ENCODE measurements around the gene PSMB5.

PSMB5 gene

GRCh38 chr14:23033801-23034497 lies 751 bp downstream of the PSMB5 start:
- Histone ChIP-seq H3K27me3 (ENCODE audit: insufficient read depth, low read length, poor library complexity) (no peaks in the 10 kb centered on the region), H3K4ac (ENCODE audit: low read depth, low read length) (peak overlapping the region; percentile 99), H2BK120ac (ENCODE audit: low read depth, low read length) (peak overlapping the region; percentile 68), H3K56ac (ENCODE audit: low read length) (peak overlapping the region; percentile 98), H3K23ac (ENCODE audit: low read length) (peak overlapping the region; percentile 66), H3K27ac (ENCODE audit: low read depth, low read length) (peak overlapping the region; percentile 54), H2AK5ac (ENCODE audit: low read length) (peak overlapping the region; percentile 90), H3K79me1 (ENCODE audit: low read length) (peaks cover 10% of the 10 kb centered on the region), H2BK5ac (ENCODE audit: low read length) (peak overlapping the region; percentile 93), H3K79me2 (ENCODE audit: control insufficient read depth, insufficient read depth, low read length) (peaks cover 23% of the 10 kb centered on the region), H3K36me3 (ENCODE audit: control insufficient read depth, insufficient read depth, low read length) (peaks cover 7% of the 10 kb centered on the region), H4K5ac (ENCODE audit: low read length) (no peak overlapping the region), H4K8ac (ENCODE audit: low read depth, low read length) (peak overlapping the region; percentile 90), H3K18ac (ENCODE audit: low read length) (peak overlapping the region; percentile 97), H3K4me3 (ENCODE audit: low read length) (peak overlapping the region; percentile 94), H2BK15ac (replicated peaks; ENCODE audit: low read depth) (no peak overlapping the region), H3K4me2 (ENCODE audit: low read length) (peak overlapping the region; percentile 96), H3K9ac (ENCODE audit: low read length) (peak overlapping the region; percentile 99), H3K4me1 (ENCODE audit: control insufficient read depth, low read depth, low read length) (peaks cover 2% of the 10 kb centered on the region)
- DNase-seq: no peak
- 100% methylated on average over 1 of the region's 17 CpGs for WGBS (ENCODE audit: extremely low coverage, insufficient coverage, low lambda C conversion rate)

- Histone ChIP-seq H2BK5ac (ENCODE audit: low read length) (no peak overlapping the region), H2BK15ac (replicated peaks; ENCODE audit: low read depth) (no peak overlapping the region), H3K56ac (ENCODE audit: low read length) (peak overlapping the region; percentile 98), H2BK120ac (ENCODE audit: low read depth, low read length) (no peak overlapping the region), H3K79me2 (ENCODE audit: control insufficient read depth, insufficient read depth, low read length) (peaks cover 26% of the 10 kb centered on the region), H2AK5ac (ENCODE audit: low read length) (no peak overlapping the region), H3K27ac (ENCODE audit: low read depth, low read length) (no peak overlapping the region), H3K4me2 (ENCODE audit: low read length) (peak overlapping the region; percentile 96), H3K36me3 (ENCODE audit: control insufficient read depth, insufficient read depth, low read length) (peaks cover 10% of the 10 kb centered on the region), H3K18ac (ENCODE audit: low read length) (no peak overlapping the region), H3K23ac (ENCODE audit: low read length) (no peak overlapping the region), H3K4me3 (ENCODE audit: low read length) (no peak overlapping the region), H4K8ac (ENCODE audit: low read depth, low read length) (no peak overlapping the region), H3K4me1 (ENCODE audit: control insufficient read depth, low read depth, low read length) (peaks cover 2% of the 10 kb centered on the region), H3K9ac (ENCODE audit: low read length) (peak overlapping the region; percentile 99), H3K4ac (ENCODE audit: low read depth, low read length) (no peak overlapping the region), H3K79me1 (ENCODE audit: low read length) (peaks cover 14% of the 10 kb centered on the region), H3K27me3 (ENCODE audit: insufficient read depth, low read length, poor library complexity) (no peaks in the 10 kb centered on the region), H4K5ac (ENCODE audit: low read length) (no peak overlapping the region)
- no peak for DNase-seq
- whole genome bisulfite sequencing (ENCODE audit: extremely low coverage, insufficient coverage, low lambda C conversion rate): no CpG with 5 or more reads among the region's 10 CpGs
These were observed 1.4 kb downstream of the PSMB5 start for GRCh38 chr14:23033251-23033727.

- H3K56ac ChIP-seq (ENCODE audit: low read length): no peak overlapping the region
- no peak for DNase-seq
- H3K18ac ChIP-seq (ENCODE audit: low read length): no peak overlapping the region
- no peak overlapping the region for H3K27ac ChIP-seq (ENCODE audit: low read depth, low read length)
- H3K79me2 ChIP-seq (ENCODE audit: control insufficient read depth, insufficient read depth, low read length): peaks cover 28% of the 10 kb centered on the region
- H4K8ac ChIP-seq (ENCODE audit: low read depth, low read length): no peak overlapping the region
- H3K9ac ChIP-seq (ENCODE audit: low read length): no peak overlapping the region
- peaks cover 14% of the 10 kb centered on the region for H3K79me1 ChIP-seq (ENCODE audit: low read length)
- peaks cover 11% of the 10 kb centered on the region for H3K36me3 ChIP-seq (ENCODE audit: control insufficient read depth, insufficient read depth, low read length)
- H3K23ac ChIP-seq (ENCODE audit: low read length): no peak overlapping the region
- H3K27me3 ChIP-seq (ENCODE audit: insufficient read depth, low read length, poor library complexity): no peaks in the 10 kb centered on the region
- no peak overlapping the region for H4K5ac ChIP-seq (ENCODE audit: low read length)
- no peak overlapping the region for H2BK120ac ChIP-seq (ENCODE audit: low read depth, low read length)
- no peak overlapping the region for H3K4me2 ChIP-seq (ENCODE audit: low read length)
- no peak overlapping the region for H2BK15ac ChIP-seq (replicated peaks; ENCODE audit: low read depth)
- no CpG with 5 or more reads among the region's 4 CpGs for WGBS (ENCODE audit: extremely low coverage, insufficient coverage, low lambda C conversion rate)
- H3K4ac ChIP-seq (ENCODE audit: low read depth, low read length): no peak overlapping the region
- peaks cover 4% of the 10 kb centered on the region for H3K4me1 ChIP-seq (ENCODE audit: control insufficient read depth, low read depth, low read length)
- H2AK5ac ChIP-seq (ENCODE audit: low read length): no peak overlapping the region
- no peak overlapping the region for H2BK5ac ChIP-seq (ENCODE audit: low read length)
- H3K4me3 ChIP-seq (ENCODE audit: low read length): no peak overlapping the region
These were observed 3.8 kb downstream of the PSMB5 start for GRCh38 chr14:23030936-23031335.

GRCh38 chr14:23028799-23029198 lies 5.9 kb downstream of the PSMB5 start:
- peaks cover 15% of the 10 kb centered on the region for H3K79me1 ChIP-seq (ENCODE audit: low read length)
- DNase-seq: no peak
- H2BK120ac ChIP-seq (ENCODE audit: low read depth, low read length): no peak overlapping the region
- H3K56ac ChIP-seq (ENCODE audit: low read length): no peak overlapping the region
- H3K4me3 ChIP-seq (ENCODE audit: low read length): no peak overlapping the region
- H3K4me1 ChIP-seq (ENCODE audit: control insufficient read depth, low read depth, low read length): peaks cover 15% of the 10 kb centered on the region
- no peak overlapping the region for H3K27ac ChIP-seq (ENCODE audit: low read depth, low read length)
- no peak overlapping the region for H2BK15ac ChIP-seq (replicated peaks; ENCODE audit: low read depth)
- H4K8ac ChIP-seq (ENCODE audit: low read depth, low read length): no peak overlapping the region
- no CpG with 5 or more reads among the region's 2 CpGs for WGBS (ENCODE audit: extremely low coverage, insufficient coverage, low lambda C conversion rate)
- H3K4me2 ChIP-seq (ENCODE audit: low read length): no peak overlapping the region
- no peak overlapping the region for H3K9ac ChIP-seq (ENCODE audit: low read length)
- no peak overlapping the region for H2AK5ac ChIP-seq (ENCODE audit: low read length)
- H2BK5ac ChIP-seq (ENCODE audit: low read length): no peak overlapping the region
- H4K5ac ChIP-seq (ENCODE audit: low read length): no peak overlapping the region
- H3K79me2 ChIP-seq (ENCODE audit: control insufficient read depth, insufficient read depth, low read length): peaks cover 20% of the 10 kb centered on the region
- no peak overlapping the region for H3K23ac ChIP-seq (ENCODE audit: low read length)
- H3K36me3 ChIP-seq (ENCODE audit: control insufficient read depth, insufficient read depth, low read length): peaks cover 12% of the 10 kb centered on the region
- no peak overlapping the region for H3K18ac ChIP-seq (ENCODE audit: low read length)
- H3K4ac ChIP-seq (ENCODE audit: low read depth, low read length): no peak overlapping the region
- no peaks in the 10 kb centered on the region for H3K27me3 ChIP-seq (ENCODE audit: insufficient read depth, low read length, poor library complexity)

GRCh38 chr14:23025151-23025814 lies 9.4 kb downstream of the PSMB5 start:
- H2BK15ac ChIP-seq (replicated peaks; ENCODE audit: low read depth): no peak overlapping the region
- H2AK5ac ChIP-seq (ENCODE audit: low read length): no peak overlapping the region
- no peaks in the 10 kb centered on the region for H3K27me3 ChIP-seq (ENCODE audit: insufficient read depth, low read length, poor library complexity)
- H3K4me1 ChIP-seq (ENCODE audit: control insufficient read depth, low read depth, low read length): peaks cover 32% of the 10 kb centered on the region
- no peak overlapping the region for H3K4me2 ChIP-seq (ENCODE audit: low read length)
- no peak overlapping the region for H4K8ac ChIP-seq (ENCODE audit: low read depth, low read length)
- H3K9ac ChIP-seq (ENCODE audit: low read length): no peak overlapping the region
- no peak overlapping the region for H4K5ac ChIP-seq (ENCODE audit: low read length)
- DNase-seq: peak; percentile 59
- peak overlapping the region; percentile 10 for H3K27ac ChIP-seq (ENCODE audit: low read depth, low read length)
- WGBS (ENCODE audit: extremely low coverage, insufficient coverage, low lambda C conversion rate): no CpG with 5 or more reads among the region's 4 CpGs
- no peak overlapping the region for H3K4ac ChIP-seq (ENCODE audit: low read depth, low read length)
- H3K79me2 ChIP-seq (ENCODE audit: control insufficient read depth, insufficient read depth, low read length): peaks cover 9% of the 10 kb centered on the region
- H3K36me3 ChIP-seq (ENCODE audit: control insufficient read depth, insufficient read depth, low read length): peaks cover 7% of the 10 kb centered on the region
- no peak overlapping the region for H3K18ac ChIP-seq (ENCODE audit: low read length)
- H2BK120ac ChIP-seq (ENCODE audit: low read depth, low read length): no peak overlapping the region
- no peak overlapping the region for H3K4me3 ChIP-seq (ENCODE audit: low read length)
- H2BK5ac ChIP-seq (ENCODE audit: low read length): no peak overlapping the region
- H3K79me1 ChIP-seq (ENCODE audit: low read length): peaks cover 5% of the 10 kb centered on the region
- peak overlapping the region; percentile 34 for H3K56ac ChIP-seq (ENCODE audit: low read length)
- no peak overlapping the region for H3K23ac ChIP-seq (ENCODE audit: low read length)
